Measurements from ENCODE around the gene MSI2.

- no peak for TF ChIP-seq CTCF (IDR thresholded peaks at IDR 0.05)
- TF ChIP-seq POLR2A (IDR thresholded peaks at IDR 0.05) = no peak
These were observed 5.0 kb upstream of the MSI2 start for GRCh38 chr17:57251211-57251787.
